HG03520 (cell line): ENCODE results near the gene ADGRD1.

Experiments
- ATAC-seq: cut with Tn5 transposase; IDR thresholded peaks from one replicate; pipeline ENCODE4 v1.9.1; 2021; ENCODE audit warnings: mild to moderate bottlenecking, moderate library complexity; ENCODE audit not compliant: unreplicated experiment

ADGRD1 gene

GRCh38 chr12:131005161-131006035 lies 51.7 kb downstream of the ADGRD1 start:
- no peak for ATAC-seq

- no peak for ATAC-seq
Observed at GRCh38 chr12:131006036-131006735, 52.5 kb downstream of the ADGRD1 start.

DNA sequence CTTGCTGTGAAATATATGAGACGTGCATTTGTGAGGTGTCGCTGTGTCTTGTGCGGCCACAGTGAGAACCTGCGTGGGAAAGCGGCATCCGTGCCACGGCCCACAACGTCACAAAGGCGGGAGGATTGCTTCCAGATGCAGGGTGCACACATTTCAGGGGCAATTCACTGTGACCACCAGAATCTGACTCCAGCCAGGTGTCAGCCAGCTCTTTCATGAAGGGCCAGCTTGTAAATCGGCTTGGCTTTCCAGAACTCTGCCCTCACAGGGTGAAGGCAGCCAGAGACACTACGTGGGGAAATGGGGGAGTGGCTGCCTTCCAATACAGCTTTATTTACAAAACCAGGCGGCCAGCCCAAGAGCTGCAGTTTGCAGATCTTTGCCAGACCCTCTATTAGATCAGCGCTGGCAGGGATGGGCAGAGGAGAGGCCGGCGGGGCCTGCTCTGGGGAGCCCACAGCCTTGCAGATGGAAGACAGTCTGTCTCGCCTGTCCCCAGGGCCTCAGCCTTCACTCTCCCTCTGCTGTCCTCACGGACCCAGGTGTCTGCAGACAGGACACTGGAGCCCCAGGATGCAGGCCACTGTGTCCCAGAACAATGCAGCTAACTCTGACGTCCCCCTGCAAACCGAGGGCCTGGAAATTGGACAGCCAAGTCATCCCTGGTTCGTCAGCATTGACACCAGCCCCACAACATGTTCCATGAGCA lies 53.5 kb downstream of the ADGRD1 start:
- ATAC-seq, result no peak

DNA sequence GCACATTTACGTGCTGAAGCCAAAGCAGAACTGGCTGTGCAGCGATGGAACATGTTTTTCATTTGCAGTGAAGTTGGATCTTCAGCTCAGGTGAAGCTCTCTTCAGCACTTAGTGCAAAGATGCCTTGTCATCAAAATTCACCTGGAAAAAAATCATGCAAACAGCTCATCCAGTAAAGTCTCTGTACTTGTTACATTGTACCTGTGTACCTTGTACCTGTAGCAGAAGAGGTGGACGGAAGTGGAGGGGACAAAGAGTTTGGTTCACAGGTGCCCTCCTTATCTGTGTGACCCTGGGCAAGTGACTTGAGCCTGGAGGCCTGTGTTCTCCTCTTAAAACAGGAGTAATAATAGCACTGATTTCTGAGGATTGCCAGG lies 54.0 kb downstream of the ADGRD1 start:
- no peak for ATAC-seq

GRCh38 chr12:131008131-131008912 lies 54.6 kb downstream of the ADGRD1 start:
- ATAC-seq, result no peak

- no peak for ATAC-seq
Observed at GRCh38 chr12:131008913-131009270, 55.2 kb downstream of the ADGRD1 start.

GRCh38 chr12:131009595-131010395 lies 56.1 kb downstream of the ADGRD1 start:
- ATAC-seq, result no peak

DNA sequence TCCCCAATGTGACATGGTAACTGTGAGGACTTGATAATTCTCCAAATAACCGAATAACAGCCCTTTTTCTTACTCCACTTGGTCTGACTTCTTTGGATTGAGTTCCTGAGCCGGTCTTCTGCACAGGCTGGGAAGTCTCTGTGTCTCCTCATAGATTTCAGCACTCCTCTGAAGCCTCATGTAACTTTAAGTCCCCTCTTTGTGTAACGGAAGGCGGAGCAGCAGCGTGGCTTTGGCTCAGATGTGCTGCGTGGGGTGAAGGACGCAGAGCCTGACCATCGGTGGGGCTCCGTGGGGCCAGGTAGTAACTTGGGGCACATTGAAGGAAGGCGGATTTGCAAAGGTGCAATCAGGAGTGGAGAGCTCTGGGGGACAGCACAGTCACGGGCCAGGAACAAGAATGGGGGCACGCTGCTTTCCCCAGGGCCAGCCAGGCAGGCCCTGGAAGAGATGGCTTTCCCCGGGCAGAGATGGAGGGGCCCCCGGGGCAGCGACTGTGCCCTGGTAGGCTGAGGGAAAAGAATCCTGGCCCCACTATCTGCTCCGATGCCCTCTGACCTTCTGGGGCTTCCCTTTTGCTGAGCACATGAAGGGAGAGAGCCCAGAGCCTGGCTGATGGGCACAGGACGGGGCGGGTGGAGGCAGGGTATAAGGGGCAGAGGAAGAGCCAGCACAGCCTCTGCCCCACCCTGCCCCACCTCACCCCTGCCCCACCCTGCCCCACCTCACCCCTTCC lies 56.9 kb downstream of the ADGRD1 start:
- ATAC-seq, result no peak

DNA sequence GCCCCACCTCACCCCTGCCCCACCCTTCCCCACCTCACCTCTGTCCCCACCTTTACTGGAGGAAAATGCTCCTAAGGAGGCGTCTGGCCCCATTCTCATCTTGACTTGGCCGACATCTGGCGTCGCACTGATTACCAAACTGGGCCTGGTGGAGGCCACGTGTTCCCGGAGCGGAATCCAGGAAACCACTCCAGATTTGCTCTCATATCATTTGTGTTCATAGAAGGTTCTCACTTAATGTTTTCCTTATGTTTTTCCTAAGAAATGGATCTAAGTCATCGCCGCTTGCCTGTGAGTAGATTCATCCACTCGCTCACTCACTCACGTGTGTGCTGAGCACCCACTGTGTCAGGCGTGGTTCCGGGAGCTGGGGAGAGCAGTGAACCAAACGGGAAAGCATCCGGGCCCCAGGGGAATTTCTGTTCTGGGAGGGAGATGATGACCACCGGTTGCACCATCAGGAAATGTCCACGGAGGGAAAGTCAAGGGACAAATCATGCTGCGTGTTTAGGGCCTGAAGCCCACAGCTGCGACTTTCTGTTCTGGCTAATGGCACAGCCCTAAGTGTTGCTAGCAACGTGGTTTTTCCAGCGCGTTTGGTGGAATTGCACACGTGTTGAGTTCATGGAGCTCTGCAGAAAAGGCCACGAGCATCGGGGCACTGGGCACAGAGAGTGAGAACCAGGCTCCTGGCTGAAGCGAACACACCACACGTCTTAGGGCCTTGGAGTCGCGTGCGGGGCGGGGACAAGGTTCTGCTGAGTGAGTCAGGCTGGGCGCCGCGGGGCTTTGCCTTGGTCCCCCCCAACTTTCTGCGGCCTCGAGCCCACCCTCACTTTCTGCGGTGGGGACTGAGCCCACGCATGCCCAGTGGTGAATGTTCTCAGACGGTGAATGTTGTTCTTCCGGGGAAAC lies 57.7 kb downstream of the ADGRD1 start:
- ATAC-seq, result no peak

GRCh38 chr12:131012279-131013069 lies 58.8 kb downstream of the ADGRD1 start:
- ATAC-seq, result no peak

DNA sequence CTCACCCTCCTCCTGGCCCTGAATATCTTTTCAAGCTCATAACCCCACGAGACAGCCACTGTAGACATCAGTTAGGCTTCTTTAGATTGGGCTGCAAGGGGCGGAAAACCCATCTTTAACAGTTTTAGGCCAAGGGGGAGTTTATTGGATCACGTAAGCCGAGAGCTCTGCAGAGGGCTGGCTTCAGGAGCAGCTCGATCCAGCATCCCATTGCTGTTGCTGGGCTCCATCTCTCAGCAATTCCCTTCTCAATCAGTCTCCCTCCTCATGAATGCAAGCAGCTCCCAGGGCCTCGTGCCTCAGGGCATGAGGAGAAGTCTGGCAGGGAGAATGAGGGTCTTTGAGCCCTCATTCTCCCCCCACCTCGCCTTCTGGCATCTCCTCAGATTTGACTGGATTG lies 59.4 kb downstream of the ADGRD1 start:
- no peak for ATAC-seq

DNA sequence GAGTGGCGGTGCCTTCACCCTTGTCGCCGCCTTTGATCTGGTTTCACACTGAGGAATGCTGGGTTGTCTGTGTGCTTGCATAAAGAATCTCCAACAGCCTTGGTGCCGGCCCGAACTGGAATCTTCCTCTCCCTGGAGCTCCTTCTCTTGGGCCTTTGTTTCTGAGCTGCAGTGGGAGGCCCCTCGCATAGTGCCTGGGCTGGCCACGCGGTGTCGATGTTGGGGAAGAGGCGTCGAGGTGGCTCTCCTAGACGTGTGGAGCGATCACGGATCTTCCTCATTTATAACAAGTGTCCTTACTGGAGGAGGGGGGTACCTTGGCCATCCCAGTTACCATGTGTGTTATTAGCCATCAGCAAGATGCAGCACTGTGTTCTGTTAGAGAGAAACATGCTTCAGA lies 60.6 kb downstream of the ADGRD1 start:
- no peak for ATAC-seq

- no peak for ATAC-seq
Observed at GRCh38 chr12:131015581-131016337, 62.1 kb downstream of the ADGRD1 start.

- no peak for ATAC-seq
Observed at GRCh38 chr12:131017477-131017991, 63.8 kb downstream of the ADGRD1 start.

DNA sequence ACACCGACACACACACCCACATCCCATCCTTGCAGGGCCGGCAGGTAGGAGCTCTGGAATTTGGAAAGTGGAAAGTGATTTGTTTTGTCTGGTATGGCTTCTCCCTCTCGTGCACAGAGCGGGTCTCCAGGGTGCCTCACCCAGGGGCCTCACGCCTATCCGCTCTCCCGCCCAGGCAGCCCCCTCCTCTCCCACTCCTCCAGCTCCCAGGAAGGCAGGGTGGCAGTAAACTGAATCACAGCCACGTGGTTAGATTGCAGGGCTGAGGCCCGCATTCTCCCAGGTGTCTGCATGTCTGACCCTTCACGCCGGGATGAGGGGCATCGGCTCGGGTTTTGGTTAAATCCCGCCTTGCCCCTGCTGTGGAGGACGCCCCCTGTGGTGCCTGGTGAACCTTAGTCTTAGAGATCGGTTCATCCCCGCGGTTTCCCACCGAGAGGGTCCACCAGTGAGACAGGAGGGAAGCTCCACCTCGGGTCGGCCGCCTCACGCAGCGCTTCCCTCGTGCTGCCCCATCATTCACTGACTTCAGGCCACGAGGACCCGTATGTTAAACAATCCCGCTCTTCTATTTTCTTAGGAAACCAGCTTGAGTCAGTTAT lies 64.4 kb downstream of the ADGRD1 start:
- ATAC-seq, result no peak

DNA sequence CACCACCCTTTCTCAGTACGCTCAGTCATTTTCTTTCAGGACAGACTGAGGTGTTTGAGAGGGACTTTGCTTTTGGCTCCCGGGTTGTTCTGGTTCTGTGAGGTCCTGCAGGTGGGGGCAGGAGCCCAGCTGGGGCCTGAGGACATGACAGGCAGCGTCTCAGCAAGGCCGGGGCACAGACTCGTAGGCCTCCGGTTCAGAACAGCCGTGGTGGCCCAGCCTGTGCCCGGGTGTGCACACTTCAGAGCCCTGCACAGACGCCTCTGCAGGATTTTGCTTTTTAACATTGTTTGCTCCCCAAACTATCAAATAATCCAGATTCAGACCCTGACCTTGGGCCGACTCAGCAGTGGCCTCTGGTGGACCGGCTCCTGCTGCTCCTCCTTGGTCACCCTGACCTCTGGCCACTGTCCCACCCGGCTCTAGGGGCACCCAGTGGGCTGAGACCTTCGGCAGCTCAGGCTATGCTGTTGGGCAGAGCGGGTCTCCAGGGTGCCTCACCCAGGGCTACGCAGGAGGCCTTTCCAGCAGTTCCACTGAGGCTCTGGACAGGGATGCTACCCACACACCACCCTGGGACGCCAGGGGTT lies 65.2 kb downstream of the ADGRD1 start:
- ATAC-seq, result no peak
